Measurements from ENCODE around the gene NHSL1.

The NHSL1 gene

GRCh38 chr6:138461647-138462046 is 37.6 kb downstream of the NHSL1 start:
- H3K4me3 ChIP-seq (replicated peaks; ENCODE audit: low read depth, low read length) = no peak overlapping the region
- no peak for TF ChIP-seq CTCF (IDR thresholded peaks at IDR 0.05; ENCODE audit: low read depth, low read length, missing control alignments)
- DNase-seq (ENCODE audit: extremely low read depth, low read depth) = no peak

- no peak overlapping the region for H3K4me3 ChIP-seq (replicated peaks; ENCODE audit: low read depth, low read length)
- TF ChIP-seq CTCF (IDR thresholded peaks at IDR 0.05; ENCODE audit: low read depth, low read length, missing control alignments) = no peak
- no peak for DNase-seq (ENCODE audit: extremely low read depth, low read depth)
Observed at GRCh38 chr6:138456401-138456790, 42.9 kb downstream of the NHSL1 start.

DNA sequence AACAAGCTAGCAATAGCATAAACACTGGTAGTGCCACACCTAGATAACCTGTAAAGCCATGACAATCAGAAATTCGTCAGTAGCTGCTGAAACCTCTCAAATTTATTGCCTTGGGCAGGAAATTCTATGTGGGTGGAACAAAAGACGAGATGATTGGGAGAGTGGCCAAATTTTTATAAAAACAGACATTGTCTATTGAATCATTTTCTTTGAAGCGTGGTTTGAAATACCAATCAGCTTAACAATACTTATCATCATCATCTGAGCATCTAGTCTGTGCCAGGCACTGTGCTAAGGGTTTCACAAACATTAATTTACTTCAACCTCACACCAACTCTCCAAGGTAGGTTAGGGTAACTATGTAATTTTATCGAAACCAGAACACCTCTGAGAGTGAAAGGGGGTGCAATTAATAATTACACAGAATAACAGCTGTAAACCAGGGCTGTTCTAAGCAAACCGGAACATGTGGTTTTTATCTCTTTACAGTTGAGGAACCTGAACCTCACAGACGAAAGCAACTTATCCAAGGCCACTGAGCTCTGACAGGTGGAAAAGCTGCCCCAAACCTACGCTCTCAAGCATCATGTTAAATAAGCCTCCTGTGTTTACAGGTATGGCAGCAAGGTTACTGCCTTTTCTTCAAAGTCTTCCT is 43.4 kb downstream of the NHSL1 start:
- no peak for TF ChIP-seq CTCF (IDR thresholded peaks at IDR 0.05; ENCODE audit: low read depth, low read length, missing control alignments)
- DNase-seq (ENCODE audit: extremely low read depth, low read depth) = no peak
- H3K4me3 ChIP-seq (replicated peaks; ENCODE audit: low read depth, low read length) = no peak overlapping the region

- TF ChIP-seq CTCF (IDR thresholded peaks at IDR 0.05; ENCODE audit: low read depth, low read length, missing control alignments) = no peak
- DNase-seq (ENCODE audit: extremely low read depth, low read depth) = no peak
- no peak overlapping the region for H3K4me3 ChIP-seq (replicated peaks; ENCODE audit: low read depth, low read length)
Observed at GRCh38 chr6:138454981-138455706, 44.1 kb downstream of the NHSL1 start.

DNA sequence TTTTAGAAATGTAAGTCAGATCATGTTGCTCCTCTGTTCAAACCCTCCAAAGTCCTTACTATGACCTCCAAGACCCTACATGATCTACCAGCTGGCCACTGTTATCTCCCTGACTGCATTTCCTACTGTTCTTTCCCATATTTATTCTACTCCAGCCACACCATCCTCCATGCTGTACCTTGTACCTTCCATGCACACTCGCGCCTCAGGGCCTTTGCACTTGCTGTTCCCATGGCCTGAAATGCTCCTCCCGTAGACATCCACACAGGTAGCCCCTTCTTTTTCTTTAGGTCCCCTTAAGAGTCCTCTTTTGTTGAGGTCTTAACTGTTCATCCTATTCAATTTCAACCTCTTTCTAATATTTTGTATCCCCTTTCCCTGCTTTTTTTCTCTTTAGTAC is 48.3 kb downstream of the NHSL1 start:
- TF ChIP-seq CTCF (IDR thresholded peaks at IDR 0.05; ENCODE audit: low read depth, low read length, missing control alignments) = no peak
- H3K4me3 ChIP-seq (replicated peaks; ENCODE audit: low read depth, low read length) = no peak overlapping the region
- no peak for DNase-seq (ENCODE audit: extremely low read depth, low read depth)

GRCh38 chr6:138450445-138450844 is 48.8 kb downstream of the NHSL1 start:
- no peak overlapping the region for H3K4me3 ChIP-seq (replicated peaks; ENCODE audit: low read depth, low read length)
- no peak for DNase-seq (ENCODE audit: extremely low read depth, low read depth)
- TF ChIP-seq CTCF (IDR thresholded peaks at IDR 0.05; ENCODE audit: low read depth, low read length, missing control alignments) = no peak
